NT2/D1 (cell line): ENCODE results near the gene WRAP73.

ENCODE experiments used
- SUZ12 ChIP-seq: IDR thresholded peaks from 2 replicates; pipeline ENCODE4 v1.6.1; 2011; ENCODE audit not compliant: insufficient read length, insufficient read depth; ENCODE audit errors: extremely low read depth
- YY1 ChIP-seq: IDR thresholded peaks from 2 replicates; pipeline ENCODE4 v1.6.1; 2011; ENCODE audit not compliant: insufficient read length, insufficient read depth
- ZNF274 ChIP-seq: IDR thresholded peaks from 2 replicates; pipeline ENCODE4 v1.6.1; 2011; ENCODE audit warnings: mild to moderate bottlenecking, low read depth, low read length

GRCh38 chr1:3633344-3634058 is 16.4 kb downstream of the WRAP73 start:
- TF ChIP-seq SUZ12 (no peak), ZNF274 (no peak), YY1 (no peak)
